HCT116 (cell line): ENCODE results near the gene ARF5.

Experiments used
- POLR2A ChIP-seq: IDR thresholded peaks from 2 replicates; pipeline ENCODE4 v1.7.0; 2011; ENCODE audit warnings: borderline replicate concordance; ENCODE audit not compliant: insufficient read depth, insufficient read length; ENCODE audit errors: extremely low read depth
- POLR2AphosphoS5 ChIP-seq: IDR thresholded peaks from 2 replicates; pipeline ENCODE4 v1.6.1; 2011; ENCODE audit warnings: mild to moderate bottlenecking, low read depth, low read length, moderate library complexity
- SIN3A ChIP-seq: IDR thresholded peaks from 2 replicates; pipeline ENCODE4 v1.6.1; 2012; ENCODE audit warnings: low read depth
- TCF7L2 ChIP-seq: IDR thresholded peaks from 2 replicates; pipeline ENCODE4 v1.7.0; 2011; ENCODE audit warnings: borderline replicate concordance, inconsistent platforms; ENCODE audit not compliant: insufficient read depth, insufficient read length; ENCODE audit errors: extremely low read depth
- TF ChIP-seq, protein P1 (sequence below), 3 experiments: fragments of 200-600 bp in 1 of 3; sonication (generic) in 1 of 3; IDR thresholded peaks in 2 of 3; conservative IDR thresholded peaks in 1 of 3; 2 replicates each; pipeline ENCODE4 v1.5.1; 2012 to 2017; ENCODE audit warnings: low read depth in 2 of 3, low read length in 2 of 3, antibody characterized with exemption in 1 of 3, borderline replicate concordance in 1 of 3, control low read depth in 1 of 3, mild to moderate bottlenecking in 1 of 3, mixed read lengths in 1 of 3, mixed run types in 1 of 3, moderate library complexity in 1 of 3; ENCODE audit not compliant: insufficient read depth in 1 of 3

DNA sequence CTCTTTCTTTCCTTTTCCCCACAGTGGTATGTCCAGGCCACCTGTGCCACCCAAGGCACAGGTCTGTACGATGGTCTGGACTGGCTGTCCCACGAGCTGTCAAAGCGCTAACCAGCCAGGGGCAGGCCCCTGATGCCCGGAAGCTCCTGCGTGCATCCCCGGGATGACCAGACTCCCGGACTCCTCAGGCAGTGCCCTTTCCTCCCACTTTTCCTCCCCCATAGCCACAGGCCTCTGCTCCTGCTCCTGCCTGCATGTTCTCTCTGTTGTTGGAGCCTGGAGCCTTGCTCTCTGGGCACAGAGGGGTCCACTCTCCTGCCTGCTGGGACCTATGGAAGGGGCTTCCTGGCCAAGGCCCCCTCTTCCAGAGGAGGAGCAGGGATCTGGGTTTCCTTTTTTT, 3.0 kb downstream of the ARF5 start:
- TF ChIP-seq POLR2AphosphoS5 (no peak), TCF7L2 (no peak), POLR2A (no peak), SIN3A (no peak)
- TF ChIP-seq, protein P1, sequence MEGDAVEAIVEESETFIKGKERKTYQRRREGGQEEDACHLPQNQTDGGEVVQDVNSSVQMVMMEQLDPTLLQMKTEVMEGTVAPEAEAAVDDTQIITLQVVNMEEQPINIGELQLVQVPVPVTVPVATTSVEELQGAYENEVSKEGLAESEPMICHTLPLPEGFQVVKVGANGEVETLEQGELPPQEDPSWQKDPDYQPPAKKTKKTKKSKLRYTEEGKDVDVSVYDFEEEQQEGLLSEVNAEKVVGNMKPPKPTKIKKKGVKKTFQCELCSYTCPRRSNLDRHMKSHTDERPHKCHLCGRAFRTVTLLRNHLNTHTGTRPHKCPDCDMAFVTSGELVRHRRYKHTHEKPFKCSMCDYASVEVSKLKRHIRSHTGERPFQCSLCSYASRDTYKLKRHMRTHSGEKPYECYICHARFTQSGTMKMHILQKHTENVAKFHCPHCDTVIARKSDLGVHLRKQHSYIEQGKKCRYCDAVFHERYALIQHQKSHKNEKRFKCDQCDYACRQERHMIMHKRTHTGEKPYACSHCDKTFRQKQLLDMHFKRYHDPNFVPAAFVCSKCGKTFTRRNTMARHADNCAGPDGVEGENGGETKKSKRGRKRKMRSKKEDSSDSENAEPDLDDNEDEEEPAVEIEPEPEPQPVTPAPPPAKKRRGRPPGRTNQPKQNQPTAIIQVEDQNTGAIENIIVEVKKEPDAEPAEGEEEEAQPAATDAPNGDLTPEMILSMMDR (IDR thresholded peaks at IDR 0.05 in 2 of 3, conservative IDR thresholded peaks at IDR 0.05 in 1 of 3; ENCODE audit: borderline replicate concordance in 1 of 3, insufficient read depth in 1 of 3, low read depth in 2 of 3, low read length in 2 of 3), result no peak
